Measurements from ENCODE around the gene ATAD2B.

DNA sequence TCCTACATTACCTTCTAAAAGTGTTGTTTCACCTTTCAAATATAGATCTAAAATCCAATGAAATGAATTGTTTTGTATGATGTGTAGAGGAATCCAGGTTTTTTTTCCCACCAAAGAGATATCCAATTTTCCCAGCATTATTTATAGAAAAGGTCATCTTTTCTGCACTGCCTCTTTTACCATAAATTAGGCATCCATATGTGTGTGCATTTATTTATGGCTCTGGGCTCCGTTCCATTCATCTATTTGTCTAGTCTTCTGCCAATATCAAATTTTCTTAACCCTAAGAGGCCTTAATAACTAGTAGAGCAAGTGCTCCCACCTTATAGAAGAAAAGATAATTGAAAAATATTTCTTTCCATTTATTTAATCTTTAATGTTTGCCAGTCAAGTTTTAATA lies 88.3 kb downstream of the ATAD2B start:
- TF ChIP-seq SMC3 (IDR thresholded peaks at IDR 0.05; ENCODE audit: low read depth, low read length) (no peak), CTCF (conservative IDR thresholded peaks at IDR 0.05; ENCODE audit: low read depth, low read length) (no peak), POLR2A (IDR thresholded peaks at IDR 0.05; ENCODE audit: low read depth, low read length) (no peak), RCOR1 (IDR thresholded peaks at IDR 0.05; ENCODE audit: insufficient replicate concordance, low read length) (no peak), MXI1 (IDR thresholded peaks at IDR 0.05; ENCODE audit: borderline replicate concordance, low read depth, low read length) (no peak), CEBPB (IDR thresholded peaks at IDR 0.05; ENCODE audit: low read depth, low read length) (no peak), RFX5 (IDR thresholded peaks at IDR 0.05; ENCODE audit: low read depth, low read length) (no peak), MAZ (IDR thresholded peaks at IDR 0.05; ENCODE audit: borderline replicate concordance, low read depth, low read length) (no peak)
- TF ChIP-seq, protein P1, sequence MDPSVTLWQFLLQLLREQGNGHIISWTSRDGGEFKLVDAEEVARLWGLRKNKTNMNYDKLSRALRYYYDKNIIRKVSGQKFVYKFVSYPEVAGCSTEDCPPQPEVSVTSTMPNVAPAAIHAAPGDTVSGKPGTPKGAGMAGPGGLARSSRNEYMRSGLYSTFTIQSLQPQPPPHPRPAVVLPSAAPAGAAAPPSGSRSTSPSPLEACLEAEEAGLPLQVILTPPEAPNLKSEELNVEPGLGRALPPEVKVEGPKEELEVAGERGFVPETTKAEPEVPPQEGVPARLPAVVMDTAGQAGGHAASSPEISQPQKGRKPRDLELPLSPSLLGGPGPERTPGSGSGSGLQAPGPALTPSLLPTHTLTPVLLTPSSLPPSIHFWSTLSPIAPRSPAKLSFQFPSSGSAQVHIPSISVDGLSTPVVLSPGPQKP (IDR thresholded peaks at IDR 0.05; ENCODE audit: borderline replicate concordance, low read depth, low read length), result no peak
